Psoas muscle (tissue), 8 donors: ENCODE measurements around the gene IQCH. TPM values are rescaled to one million over a fixed set of nuclear protein-coding genes. Genes with fewer than 3 reads are reported as not detected.

ENCODE experiments used
- ATAC-seq, 4 donors: fragments of 200-7000 bp; cut with Tn5 transposase; one replicate each; pipeline ENCODE4 v1.9.1; 2020; ENCODE audit warnings: moderate library complexity in 3 of 4, mild to moderate bottlenecking in 2 of 4
- DNase-seq, 2 donors: peaks; one replicate each; pipeline ENCODE4 v3.0.0-alpha.2; 2020
- H3K27ac ChIP-seq: fragments of 200-600 bp; one replicate; pipeline ENCODE4 v1.8.0; 2022
- H3K27me3 ChIP-seq, 3 donors: fragments of 200-600 bp in 1 of 3; one replicate each; pipeline versions ENCODE4 v1.6.1 to v1.8.0; 2013 to 2022; ENCODE audit warnings: low read length in 2 of 3, mild to moderate bottlenecking in 2 of 3, moderate library complexity in 1 of 3; ENCODE audit not compliant: insufficient read depth in 3 of 3
- H3K36me3 ChIP-seq, 2 donors: fragments of 200-600 bp in 1 of 2; one replicate each; pipeline versions ENCODE4 v1.6.1 to v1.8.0; 2013 to 2022; ENCODE audit warnings: low read depth in 1 of 2, mild to moderate bottlenecking in 1 of 2, moderate library complexity in 1 of 2; ENCODE audit not compliant: insufficient read depth in 1 of 2
- H3K4me1 ChIP-seq: fragments of 200-600 bp; one replicate; pipeline ENCODE4 v1.8.0; 2022
- H3K4me3 ChIP-seq: fragments of 200-600 bp; one replicate; pipeline ENCODE4 v1.8.0; 2022; ENCODE audit warnings: mild to moderate bottlenecking
- H3K9me3 ChIP-seq: fragments of 200-600 bp; one replicate; pipeline ENCODE4 v1.8.0; 2022
- CTCF ChIP-seq: fragments of 200-600 bp; IDR thresholded peaks from one replicate; pipeline ENCODE4 v1.8.0; 2022; ENCODE audit warnings: antibody characterized with exemption
- WGBS, 3 donors: extraction: QIAGEN DNeasy Blood & Tissue Kit; methylation state at CpG; one replicate each; pipeline versions ENCODE4 v1.1.6 to v1.1.7; 2013; 5-methylcytosine and 5-hydroxymethylcytosine counted together
- intact Hi-C, 2 donors: fragments of 100-400 bp; cut with DNase I; formaldehyde crosslinking; loops; one replicate each; pipeline versions ENCODE4 v1.11.0 to v1.14.2; 2022
- polyA plus RNA-seq, 3 donors: library from polyadenylated mRNA; stranded (reverse); fragments of 200-250 nt; gene quantifications; one replicate each; pipeline ENCODE4 v1.2.3, GENCODE V29; 2013
- total RNA-seq, 4 donors: library from RNA; stranded (reverse); fragmentation: NEBNext Ultra II Directional in 2 of 4; extraction: Animal tissue kit (Norgen Biotek cat#: 25700) in 2 of 4; gene quantifications; one replicate each; pipeline versions ENCODE4 v1.2.1 to v1.2.4, GENCODE V29; 2021 to 2023
- donor health status: healthy with polysubstance abuse.
- donor health status: DM: no; HTN: no; CAD: no; lungs with moderate emphysema.
- donor health status: Bipolar disorder and iron deficiency.
- donor health status: healthy.
- donor health status: DM: yes; HTN: yes; CAD: no.
- donor health status: DM: no; HTN: no; CAD: no.
- donor health status: DM: no; HTN: no; CAD: no.
- donor health status: DM: yes; HTN: yes; CAD: no.

The IQCH gene
- total and polyA plus RNA-seq, 7 donors = 0.27 to 1.0 (median 0.60) TPM

- 86 to 92% (median 91%) methylated on average over 7 of the region's 7 CpGs for WGBS, 3 donors
- H3K27me3 ChIP-seq = no peaks in the 10 kb centered on the region
- intact Hi-C loops = no loop called here
- H3K9me3 ChIP-seq = no peaks in the 10 kb centered on the region
- no peaks in the 10 kb centered on the region for H3K4me1 ChIP-seq
- peaks cover 4 to 71% of the 10 kb centered on the region in 2 donors for H3K36me3 ChIP-seq
- no peak for ATAC-seq
- no peak for TF ChIP-seq CTCF
- H3K4me3 ChIP-seq = no peak overlapping the region
- DNase-seq = no peak
- H3K27ac ChIP-seq = no peak overlapping the region
Measured at GRCh38 chr15:67510597-67511190, 256.1 kb downstream of the IQCH start.

- no peak overlapping the region for H3K4me3 ChIP-seq
- no peaks in the 10 kb centered on the region for H3K9me3 ChIP-seq
- no peak for TF ChIP-seq CTCF
- intact Hi-C loops = no loop called here
- ATAC-seq (no peak), DNase-seq (no peak)
- WGBS, 3 donors = 93 to 95% (median 93%) methylated on average over 3 of the region's 3 CpGs
- no peaks in the 10 kb centered on the region for H3K27me3 ChIP-seq
- peaks cover 4 to 78% of the 10 kb centered on the region in 2 donors for H3K36me3 ChIP-seq
- no peak overlapping the region for H3K27ac ChIP-seq
- H3K4me1 ChIP-seq = no peaks in the 10 kb centered on the region
Measured at GRCh38 chr15:67511606-67512005, 257.0 kb downstream of the IQCH start.

- Histone ChIP-seq H3K27ac (no peak overlapping the region), H3K4me3 (no peak overlapping the region), H3K4me1 (no peaks in the 10 kb centered on the region), H3K9me3 (no peaks in the 10 kb centered on the region), H3K36me3 (peaks cover 4 to 84% of the 10 kb centered on the region in 2 donors), H3K27me3 (no peaks in the 10 kb centered on the region)
- no peak for TF ChIP-seq CTCF
- ATAC-seq = no peak
- WGBS, 3 donors = 44 to 54% (median 46%) methylated on average over 3 of the region's 3 CpGs
- intact Hi-C loops = no loop called here
- DNase-seq = no peak
Measured at GRCh38 chr15:67512140-67512539, 257.6 kb downstream of the IQCH start.

GRCh38 chr15:67512933-67513714, 258.5 kb downstream of the IQCH start:
- 73 to 83% (median 80%) methylated on average over 9 of the region's 9 CpGs for WGBS, 3 donors
- Histone ChIP-seq H3K4me1 (no peaks in the 10 kb centered on the region), H3K27me3 (no peaks in the 10 kb centered on the region), H3K4me3 (no peak overlapping the region), H3K36me3 (peaks cover 4 to 93% of the 10 kb centered on the region in 2 donors), H3K27ac (no peak overlapping the region), H3K9me3 (no peaks in the 10 kb centered on the region)
- intact Hi-C loops = no loop called here
- TF ChIP-seq CTCF = no peak
- ATAC-seq = no peak
- DNase-seq = no peak
